HL-60 (cell line): ENCODE results near the gene MYLK4.

Experiments used
- DNase-seq, 2 experiments: peaks; one replicate each; pipeline ENCODE4 v3.0.0-alpha.2; 2010 to 2020; ENCODE audit warnings: low read depth in 1 of 2, low spot score in 1 of 2
- H3K27ac ChIP-seq: fragments of 250-450 bp; sonication (Bioruptor Pico); replicated peaks from 2 replicates; pipeline ENCODE4 v1.5.1; 2020; ENCODE audit warnings: mild to moderate bottlenecking, moderate library complexity
- H3K27me3 ChIP-seq: fragments of 250-450 bp; sonication (Bioruptor Pico); 2 replicates; pipeline ENCODE4 v1.5.1; 2021; ENCODE audit warnings: mild to moderate bottlenecking, moderate library complexity; ENCODE audit not compliant: insufficient read depth, poor library complexity, severe bottlenecking
- H3K4me3 ChIP-seq: replicated peaks from 2 replicates; pipeline ENCODE4 v1.5.1; 2011; ENCODE audit warnings: mild to moderate bottlenecking, control low read depth, low read length; ENCODE audit not compliant: insufficient read depth
- GABPA ChIP-seq: IDR thresholded peaks from 2 replicates; pipeline ENCODE4 v1.6.1; 2012; ENCODE audit warnings: low read depth
- POLR2AphosphoS5 ChIP-seq: IDR thresholded peaks from 2 replicates; pipeline ENCODE4 v1.6.1; 2012; ENCODE audit warnings: low read depth
- SPI1 ChIP-seq: IDR thresholded peaks from 2 replicates; pipeline ENCODE4 v1.6.1; 2012; ENCODE audit warnings: low read depth, mild to moderate bottlenecking, borderline replicate concordance
- TF ChIP-seq, protein P1 (sequence below): IDR thresholded peaks from one replicate; pipeline ENCODE4 v1.5.1; 2011; ENCODE audit warnings: low read length, control low read depth, inconsistent platforms; ENCODE audit not compliant: insufficient read depth
- TF ChIP-seq, protein P2 (sequence below): IDR thresholded peaks from 2 replicates; pipeline ENCODE4 v1.6.1; 2012; ENCODE audit warnings: low read depth; ENCODE audit not compliant: insufficient replicate concordance

MYLK4 gene

DNA sequence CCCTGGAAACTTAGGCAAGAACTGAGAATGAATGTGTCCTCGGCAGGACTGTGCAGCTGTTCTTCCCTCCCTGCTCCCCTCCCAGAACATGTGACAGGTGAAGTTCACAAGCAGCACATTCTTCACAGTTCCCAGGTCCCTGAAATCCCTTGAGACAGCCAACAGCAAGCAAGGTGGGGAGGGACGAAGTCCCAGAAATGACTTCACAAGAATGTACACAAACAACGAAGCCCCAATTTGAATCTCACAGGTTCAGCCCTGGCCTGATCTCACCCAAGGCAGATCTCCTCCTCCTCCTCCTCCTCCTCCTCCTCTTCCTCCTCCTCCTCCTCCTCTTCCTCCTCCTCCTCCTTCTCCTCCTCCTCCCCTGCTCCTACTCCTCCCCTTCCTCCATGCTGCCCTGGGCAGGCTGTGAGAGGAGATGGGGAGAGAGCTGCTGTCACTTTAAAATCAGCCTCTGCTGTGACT is 46.9 kb upstream of the MYLK4 start:
- Histone ChIP-seq H3K4me3 (no peak overlapping the region), H3K27ac (peak overlapping the region; percentile 98), H3K27me3 (no peaks in the 10 kb centered on the region)
- TF ChIP-seq, protein P1, sequence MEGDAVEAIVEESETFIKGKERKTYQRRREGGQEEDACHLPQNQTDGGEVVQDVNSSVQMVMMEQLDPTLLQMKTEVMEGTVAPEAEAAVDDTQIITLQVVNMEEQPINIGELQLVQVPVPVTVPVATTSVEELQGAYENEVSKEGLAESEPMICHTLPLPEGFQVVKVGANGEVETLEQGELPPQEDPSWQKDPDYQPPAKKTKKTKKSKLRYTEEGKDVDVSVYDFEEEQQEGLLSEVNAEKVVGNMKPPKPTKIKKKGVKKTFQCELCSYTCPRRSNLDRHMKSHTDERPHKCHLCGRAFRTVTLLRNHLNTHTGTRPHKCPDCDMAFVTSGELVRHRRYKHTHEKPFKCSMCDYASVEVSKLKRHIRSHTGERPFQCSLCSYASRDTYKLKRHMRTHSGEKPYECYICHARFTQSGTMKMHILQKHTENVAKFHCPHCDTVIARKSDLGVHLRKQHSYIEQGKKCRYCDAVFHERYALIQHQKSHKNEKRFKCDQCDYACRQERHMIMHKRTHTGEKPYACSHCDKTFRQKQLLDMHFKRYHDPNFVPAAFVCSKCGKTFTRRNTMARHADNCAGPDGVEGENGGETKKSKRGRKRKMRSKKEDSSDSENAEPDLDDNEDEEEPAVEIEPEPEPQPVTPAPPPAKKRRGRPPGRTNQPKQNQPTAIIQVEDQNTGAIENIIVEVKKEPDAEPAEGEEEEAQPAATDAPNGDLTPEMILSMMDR: no peak
- no peak for TF ChIP-seq GABPA
- TF ChIP-seq, protein P2, sequence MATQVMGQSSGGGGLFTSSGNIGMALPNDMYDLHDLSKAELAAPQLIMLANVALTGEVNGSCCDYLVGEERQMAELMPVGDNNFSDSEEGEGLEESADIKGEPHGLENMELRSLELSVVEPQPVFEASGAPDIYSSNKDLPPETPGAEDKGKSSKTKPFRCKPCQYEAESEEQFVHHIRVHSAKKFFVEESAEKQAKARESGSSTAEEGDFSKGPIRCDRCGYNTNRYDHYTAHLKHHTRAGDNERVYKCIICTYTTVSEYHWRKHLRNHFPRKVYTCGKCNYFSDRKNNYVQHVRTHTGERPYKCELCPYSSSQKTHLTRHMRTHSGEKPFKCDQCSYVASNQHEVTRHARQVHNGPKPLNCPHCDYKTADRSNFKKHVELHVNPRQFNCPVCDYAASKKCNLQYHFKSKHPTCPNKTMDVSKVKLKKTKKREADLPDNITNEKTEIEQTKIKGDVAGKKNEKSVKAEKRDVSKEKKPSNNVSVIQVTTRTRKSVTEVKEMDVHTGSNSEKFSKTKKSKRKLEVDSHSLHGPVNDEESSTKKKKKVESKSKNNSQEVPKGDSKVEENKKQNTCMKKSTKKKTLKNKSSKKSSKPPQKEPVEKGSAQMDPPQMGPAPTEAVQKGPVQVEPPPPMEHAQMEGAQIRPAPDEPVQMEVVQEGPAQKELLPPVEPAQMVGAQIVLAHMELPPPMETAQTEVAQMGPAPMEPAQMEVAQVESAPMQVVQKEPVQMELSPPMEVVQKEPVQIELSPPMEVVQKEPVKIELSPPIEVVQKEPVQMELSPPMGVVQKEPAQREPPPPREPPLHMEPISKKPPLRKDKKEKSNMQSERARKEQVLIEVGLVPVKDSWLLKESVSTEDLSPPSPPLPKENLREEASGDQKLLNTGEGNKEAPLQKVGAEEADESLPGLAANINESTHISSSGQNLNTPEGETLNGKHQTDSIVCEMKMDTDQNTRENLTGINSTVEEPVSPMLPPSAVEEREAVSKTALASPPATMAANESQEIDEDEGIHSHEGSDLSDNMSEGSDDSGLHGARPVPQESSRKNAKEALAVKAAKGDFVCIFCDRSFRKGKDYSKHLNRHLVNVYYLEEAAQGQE: no peak
- TF ChIP-seq POLR2AphosphoS5: no peak
- no peak for TF ChIP-seq SPI1
- peak in 1 of 2 experiments; percentile 44 for DNase-seq

DNA sequence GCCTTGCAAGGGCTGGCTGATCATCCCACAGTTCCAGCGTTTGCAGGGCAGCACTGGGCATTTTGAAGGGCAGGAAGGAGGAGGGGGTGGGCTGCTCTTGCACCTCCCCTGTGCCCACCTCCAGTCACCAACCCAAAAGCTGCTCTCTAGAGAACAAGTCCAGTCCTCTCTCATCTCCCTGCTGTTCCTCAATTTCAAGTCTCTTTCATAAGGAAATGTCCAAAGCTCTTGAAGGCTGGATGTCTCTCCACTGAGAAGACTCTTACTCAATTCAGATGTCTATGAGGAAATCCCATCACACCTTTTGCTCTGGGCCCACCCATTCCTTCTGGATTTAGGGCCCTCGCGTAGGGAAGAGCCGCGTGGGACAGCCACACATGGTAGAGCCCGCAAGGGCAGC is 46.1 kb upstream of the MYLK4 start:
- H3K27ac ChIP-seq: peak overlapping the region; percentile 98
- DNase-seq: peak; percentile 69 to 75
- peak; percentile 83 for TF ChIP-seq SPI1
- TF ChIP-seq, protein P2: no peak
- TF ChIP-seq POLR2AphosphoS5: no peak
- TF ChIP-seq, protein P1: no peak
- H3K4me3 ChIP-seq: no peak overlapping the region
- H3K27me3 ChIP-seq: no peaks in the 10 kb centered on the region

DNA sequence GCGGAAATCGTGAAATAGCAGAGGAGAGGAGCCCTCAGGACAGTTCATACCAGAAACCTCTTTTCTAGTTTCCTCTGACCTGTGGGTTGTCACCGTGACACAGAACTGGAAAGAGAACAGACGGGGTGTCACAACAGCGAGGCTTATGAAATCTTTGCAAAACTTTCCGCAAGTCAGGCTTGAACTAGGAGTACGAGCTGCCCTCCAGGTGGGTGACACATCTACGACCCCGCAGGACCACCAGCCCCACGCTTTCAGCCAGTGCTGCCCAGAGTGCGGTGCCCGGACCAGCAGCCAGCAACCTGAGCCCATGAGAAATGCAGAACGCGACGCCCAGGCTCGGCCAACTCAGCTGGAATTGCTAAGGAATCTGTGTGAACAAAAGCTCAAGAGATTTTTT is 45.2 kb upstream of the MYLK4 start:
- peak overlapping the region; percentile 98 for H3K27ac ChIP-seq
- peak overlapping the region; percentile 17; the same call in 1 of the 2 replicates for H3K4me3 ChIP-seq
- peak; percentile 85 to 95 for DNase-seq
- TF ChIP-seq, protein P2: peak; percentile 45
- peak; percentile 30; the same call in 1 of the 2 replicates for TF ChIP-seq GABPA
- peak; percentile 27; the same call in 1 of the 2 replicates for TF ChIP-seq SPI1
- TF ChIP-seq POLR2AphosphoS5: peak; percentile 71
- TF ChIP-seq, protein P1: no peak
- H3K27me3 ChIP-seq: no peaks in the 10 kb centered on the region
